HepG2 (cell line): ENCODE data around the gene CTNNBIP1.

Experiments used
- TF ChIP-seq, protein P1 (sequence below): fragments of 450-650 bp; IDR thresholded peaks from 2 replicates; pipeline ENCODE4 v1.6.1; 2017; ENCODE audit warnings: mild to moderate bottlenecking
- TF ChIP-seq, protein P2 (sequence below): sonication (generic); formaldehyde crosslinking; IDR thresholded peaks from 2 replicates; pipeline ENCODE4 v1.5.0; 2020; ENCODE audit warnings: mild to moderate bottlenecking, missing genetic modification reagents, moderate library complexity

DNA sequence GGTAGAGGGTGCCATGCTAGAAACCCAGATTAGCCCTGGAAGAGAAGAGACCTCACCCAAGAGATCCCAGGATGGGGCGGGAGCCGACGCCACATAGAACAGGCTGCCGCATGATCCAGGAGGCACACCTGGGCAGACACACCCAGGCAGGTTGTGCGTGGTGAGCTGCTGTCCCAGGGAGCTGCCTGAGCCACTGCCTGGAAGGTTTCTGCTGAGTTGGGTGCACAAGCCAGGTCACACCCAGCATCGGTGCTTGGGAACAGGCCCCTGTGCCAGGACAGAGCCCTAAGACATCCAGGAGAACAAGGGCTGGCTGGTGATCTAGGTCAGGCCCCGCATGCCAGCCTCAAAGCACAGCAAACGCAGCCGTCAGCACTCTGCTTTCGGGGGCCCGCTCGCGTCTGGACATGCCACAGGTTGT is 40.2 kb downstream of the CTNNBIP1 start:
- TF ChIP-seq, protein P1, sequence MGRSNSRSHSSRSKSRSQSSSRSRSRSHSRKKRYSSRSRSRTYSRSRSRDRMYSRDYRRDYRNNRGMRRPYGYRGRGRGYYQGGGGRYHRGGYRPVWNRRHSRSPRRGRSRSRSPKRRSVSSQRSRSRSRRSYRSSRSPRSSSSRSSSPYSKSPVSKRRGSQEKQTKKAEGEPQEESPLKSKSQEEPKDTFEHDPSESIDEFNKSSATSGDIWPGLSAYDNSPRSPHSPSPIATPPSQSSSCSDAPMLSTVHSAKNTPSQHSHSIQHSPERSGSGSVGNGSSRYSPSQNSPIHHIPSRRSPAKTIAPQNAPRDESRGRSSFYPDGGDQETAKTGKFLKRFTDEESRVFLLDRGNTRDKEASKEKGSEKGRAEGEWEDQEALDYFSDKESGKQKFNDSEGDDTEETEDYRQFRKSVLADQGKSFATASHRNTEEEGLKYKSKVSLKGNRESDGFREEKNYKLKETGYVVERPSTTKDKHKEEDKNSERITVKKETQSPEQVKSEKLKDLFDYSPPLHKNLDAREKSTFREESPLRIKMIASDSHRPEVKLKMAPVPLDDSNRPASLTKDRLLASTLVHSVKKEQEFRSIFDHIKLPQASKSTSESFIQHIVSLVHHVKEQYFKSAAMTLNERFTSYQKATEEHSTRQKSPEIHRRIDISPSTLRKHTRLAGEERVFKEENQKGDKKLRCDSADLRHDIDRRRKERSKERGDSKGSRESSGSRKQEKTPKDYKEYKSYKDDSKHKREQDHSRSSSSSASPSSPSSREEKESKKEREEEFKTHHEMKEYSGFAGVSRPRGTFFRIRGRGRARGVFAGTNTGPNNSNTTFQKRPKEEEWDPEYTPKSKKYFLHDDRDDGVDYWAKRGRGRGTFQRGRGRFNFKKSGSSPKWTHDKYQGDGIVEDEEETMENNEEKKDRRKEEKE, result no peak
- TF ChIP-seq, protein P2, sequence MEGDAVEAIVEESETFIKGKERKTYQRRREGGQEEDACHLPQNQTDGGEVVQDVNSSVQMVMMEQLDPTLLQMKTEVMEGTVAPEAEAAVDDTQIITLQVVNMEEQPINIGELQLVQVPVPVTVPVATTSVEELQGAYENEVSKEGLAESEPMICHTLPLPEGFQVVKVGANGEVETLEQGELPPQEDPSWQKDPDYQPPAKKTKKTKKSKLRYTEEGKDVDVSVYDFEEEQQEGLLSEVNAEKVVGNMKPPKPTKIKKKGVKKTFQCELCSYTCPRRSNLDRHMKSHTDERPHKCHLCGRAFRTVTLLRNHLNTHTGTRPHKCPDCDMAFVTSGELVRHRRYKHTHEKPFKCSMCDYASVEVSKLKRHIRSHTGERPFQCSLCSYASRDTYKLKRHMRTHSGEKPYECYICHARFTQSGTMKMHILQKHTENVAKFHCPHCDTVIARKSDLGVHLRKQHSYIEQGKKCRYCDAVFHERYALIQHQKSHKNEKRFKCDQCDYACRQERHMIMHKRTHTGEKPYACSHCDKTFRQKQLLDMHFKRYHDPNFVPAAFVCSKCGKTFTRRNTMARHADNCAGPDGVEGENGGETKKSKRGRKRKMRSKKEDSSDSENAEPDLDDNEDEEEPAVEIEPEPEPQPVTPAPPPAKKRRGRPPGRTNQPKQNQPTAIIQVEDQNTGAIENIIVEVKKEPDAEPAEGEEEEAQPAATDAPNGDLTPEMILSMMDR (CRISPR knock-in tag), result no peak
